Anterior cingulate cortex (tissue), 58 donors: ENCODE results near the gene ETFA.

ENCODE experiments used
- DNase-seq, 58 donors: peaks; one replicate each; lab custom pipeline; 2025; lab: John Stamatoyannopoulos, UW

Gene ETFA

DNA sequence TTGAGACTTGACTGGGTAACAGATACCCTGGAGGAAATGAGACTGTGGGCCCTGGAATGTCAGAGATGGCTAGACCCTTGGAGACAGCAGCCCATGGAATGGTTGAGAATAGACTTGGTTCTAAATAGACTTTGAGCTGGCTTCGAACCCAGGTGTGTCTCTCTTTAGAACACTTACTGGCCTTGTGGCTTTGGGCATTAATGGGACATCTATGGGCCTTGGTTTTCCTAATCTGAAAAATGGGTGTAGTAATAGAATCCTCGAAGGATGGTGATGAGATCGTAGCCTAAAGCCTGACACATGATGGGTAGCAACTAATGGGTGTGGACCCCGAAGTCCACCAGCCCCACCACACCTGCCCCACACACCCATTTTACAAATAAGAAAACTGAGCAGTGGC lies 132.2 kb downstream of the ETFA start:
- DNase-seq = no peak

- no peak for DNase-seq
These were observed 132.8 kb downstream of the ETFA start for GRCh38 chr15:76178296-76179000.

DNA sequence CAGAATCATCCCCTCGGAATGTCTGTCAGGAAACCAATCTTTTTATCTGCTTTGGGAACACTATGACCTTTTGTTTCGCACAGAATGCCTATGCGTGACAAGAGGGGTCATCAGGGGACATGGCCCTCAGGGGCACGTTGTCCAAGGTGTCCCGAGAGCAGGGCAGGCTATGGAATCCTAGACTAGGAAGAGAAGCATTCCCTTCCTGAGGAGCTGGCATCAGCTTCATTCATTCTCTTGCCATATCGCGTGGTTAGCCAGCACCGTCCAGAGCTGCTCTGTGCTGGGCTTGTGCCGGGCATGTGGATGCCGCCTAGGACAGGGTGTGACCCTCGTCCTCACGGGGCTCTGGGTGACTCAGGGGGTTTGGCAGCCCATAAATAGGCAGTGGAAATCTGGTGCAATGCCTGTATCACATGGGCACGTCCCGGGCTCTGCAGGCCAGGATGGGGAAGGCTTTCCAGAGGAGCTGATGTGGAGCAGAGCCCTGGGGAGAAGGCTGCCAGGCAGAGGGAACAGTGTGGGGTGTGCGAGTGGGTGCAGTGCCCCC lies 133.7 kb downstream of the ETFA start:
- DNase-seq = peak in 7 of 58 donors; percentile 6 to 54 (median 19)

DNA sequence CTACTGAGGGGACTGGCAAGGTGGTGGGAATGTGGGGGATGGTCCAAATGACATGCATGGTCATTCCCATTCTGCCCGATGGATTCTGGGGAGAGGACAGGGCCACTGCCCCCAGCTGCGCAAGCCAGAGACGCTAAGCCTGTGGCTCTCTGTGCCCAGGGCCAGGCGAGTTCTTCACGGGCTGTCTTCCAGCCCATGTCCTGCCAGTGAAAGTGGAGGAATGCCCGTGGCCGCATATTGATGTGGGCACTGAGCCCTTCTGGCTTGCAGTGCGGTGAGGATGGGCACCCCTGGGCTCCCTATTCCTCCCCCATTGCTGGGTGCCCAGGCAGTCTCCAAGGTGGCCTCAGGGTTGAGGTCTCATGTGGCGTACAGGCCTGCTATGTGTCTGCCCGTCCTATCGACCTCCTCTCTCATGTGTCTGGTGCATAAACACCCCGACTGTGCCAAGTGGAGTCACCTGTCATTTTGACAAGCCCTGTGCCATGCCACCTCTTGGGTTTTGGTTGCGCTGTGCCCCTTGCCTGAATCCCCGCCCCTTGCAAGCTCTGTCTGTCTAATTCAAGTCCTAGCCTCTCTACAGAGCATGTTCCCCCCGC lies 134.7 kb downstream of the ETFA start:
- DNase-seq = no peak

DNA sequence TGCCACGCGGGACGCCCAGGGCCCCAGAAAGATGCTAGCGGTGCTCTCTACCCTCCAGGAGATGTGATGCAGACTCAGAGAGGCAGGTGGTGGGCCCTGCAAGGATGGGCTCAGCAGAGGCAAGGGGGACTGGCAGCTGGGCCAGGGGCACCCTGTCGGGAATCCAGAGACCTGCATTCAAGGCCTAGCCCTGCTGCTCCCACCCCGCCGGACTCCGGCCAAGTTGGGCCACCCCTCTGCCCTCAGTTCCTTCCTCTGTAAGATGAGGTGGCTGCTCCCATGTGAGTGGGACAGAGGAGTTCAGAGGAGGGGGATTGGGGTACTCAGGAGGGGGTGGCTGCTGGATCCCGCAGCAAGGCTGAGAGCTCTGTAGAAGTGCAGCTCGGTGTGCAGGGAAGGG lies 135.2 kb downstream of the ETFA start:
- DNase-seq = no peak

DNA sequence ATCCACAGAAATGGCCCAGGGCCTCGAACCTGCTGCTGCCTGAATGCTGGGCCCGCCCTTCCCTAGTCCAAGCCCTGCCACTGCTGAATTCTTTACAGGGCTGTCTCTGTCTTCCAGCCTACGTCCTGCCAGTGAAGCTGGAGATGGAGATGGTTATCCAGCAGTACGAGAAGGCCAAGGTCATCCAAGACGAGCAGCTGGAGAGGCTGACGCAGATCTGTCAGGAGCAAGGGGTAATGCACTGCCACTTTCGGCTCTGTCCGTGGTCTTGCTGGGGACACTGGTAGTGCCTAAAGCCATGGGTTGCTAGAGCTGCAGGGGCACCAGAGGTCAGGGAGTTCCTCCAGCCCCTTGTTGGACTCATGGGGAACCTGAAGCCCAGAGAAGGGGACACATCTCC lies 135.8 kb downstream of the ETFA start:
- no peak for DNase-seq

DNA sequence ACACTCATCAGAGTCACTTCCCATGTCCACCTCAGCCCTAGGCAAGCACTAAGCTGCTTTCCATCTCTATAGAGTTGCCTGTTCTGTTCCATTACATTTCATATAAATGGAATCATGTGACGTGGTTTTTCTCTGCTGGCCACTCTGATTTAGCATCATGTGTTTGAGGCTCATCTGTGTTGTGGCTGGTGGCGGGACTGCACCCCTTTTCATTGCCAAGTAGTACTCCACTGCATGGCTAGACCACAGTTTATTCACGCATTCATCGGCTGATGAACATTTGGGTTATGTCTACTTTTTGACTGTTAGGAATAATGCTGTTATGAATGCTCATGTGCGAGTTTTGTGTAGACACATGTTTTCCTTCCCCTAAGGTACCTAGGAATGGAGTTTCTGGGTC lies 136.6 kb downstream of the ETFA start:
- no peak for DNase-seq

GRCh38 chr15:76173317-76173834 lies 137.9 kb downstream of the ETFA start:
- no peak for DNase-seq

DNA sequence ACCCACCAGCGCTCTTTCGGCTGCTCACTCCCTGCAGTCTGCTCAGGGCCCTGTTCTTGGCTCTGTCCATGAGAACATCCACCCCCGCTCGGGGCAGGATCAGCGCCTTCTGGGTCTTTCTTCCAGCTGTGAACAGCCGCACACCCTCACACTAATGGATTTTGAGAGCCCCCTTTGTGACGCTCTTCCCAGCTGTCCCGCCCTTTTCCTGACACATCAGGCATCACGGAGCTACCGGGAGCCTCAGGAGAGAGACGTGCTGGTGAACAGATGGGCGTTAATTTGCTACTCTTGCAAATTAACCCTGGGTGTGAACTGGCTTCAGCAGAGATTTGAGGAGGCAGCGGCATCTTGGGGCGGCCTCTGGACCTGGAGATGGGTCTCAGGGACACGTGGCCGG lies 138.5 kb downstream of the ETFA start:
- no peak for DNase-seq

DNA sequence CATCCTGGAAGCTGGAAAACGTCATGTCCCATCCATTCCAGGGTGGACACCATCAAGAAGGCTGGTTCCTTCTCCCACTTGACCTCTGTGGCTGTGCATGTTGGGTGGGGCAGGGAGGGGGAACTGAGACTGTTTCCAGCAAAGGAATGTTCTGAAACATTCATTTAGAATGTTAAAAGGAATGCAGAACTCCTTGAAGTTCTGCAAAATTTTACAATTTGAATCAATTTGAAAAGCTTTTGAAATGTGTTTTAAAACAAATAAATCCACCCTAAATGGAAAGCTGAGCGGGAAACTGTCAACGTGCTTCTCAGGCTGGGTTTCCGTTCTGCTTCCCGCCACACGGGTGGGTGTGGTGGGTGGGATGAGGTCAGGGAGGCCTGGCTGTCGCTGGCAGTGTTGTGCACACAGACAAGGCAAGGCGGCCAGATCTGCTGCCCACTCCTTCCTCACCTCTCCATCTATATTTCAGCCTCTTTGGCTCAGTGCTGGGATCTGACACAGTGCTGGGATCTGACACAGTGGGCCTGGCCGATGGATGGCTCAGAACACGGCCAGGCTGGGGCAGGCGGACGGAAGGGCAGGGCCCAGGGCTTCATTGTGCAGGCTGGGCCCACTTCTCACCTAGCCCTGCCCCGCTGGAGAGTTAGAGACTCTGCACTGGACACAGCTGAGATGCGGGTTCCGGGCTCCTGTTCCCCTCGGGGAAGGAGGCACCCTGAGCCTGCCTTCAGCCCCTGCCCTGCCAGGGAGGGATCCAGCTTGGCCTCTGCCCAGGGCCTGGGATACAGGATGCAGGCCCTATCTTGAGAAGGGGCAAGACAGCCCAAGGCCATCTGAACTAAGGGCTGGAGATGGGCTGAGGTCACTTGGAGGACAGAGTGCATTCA lies 141.1 kb downstream of the ETFA start:
- DNase-seq = no peak

DNA sequence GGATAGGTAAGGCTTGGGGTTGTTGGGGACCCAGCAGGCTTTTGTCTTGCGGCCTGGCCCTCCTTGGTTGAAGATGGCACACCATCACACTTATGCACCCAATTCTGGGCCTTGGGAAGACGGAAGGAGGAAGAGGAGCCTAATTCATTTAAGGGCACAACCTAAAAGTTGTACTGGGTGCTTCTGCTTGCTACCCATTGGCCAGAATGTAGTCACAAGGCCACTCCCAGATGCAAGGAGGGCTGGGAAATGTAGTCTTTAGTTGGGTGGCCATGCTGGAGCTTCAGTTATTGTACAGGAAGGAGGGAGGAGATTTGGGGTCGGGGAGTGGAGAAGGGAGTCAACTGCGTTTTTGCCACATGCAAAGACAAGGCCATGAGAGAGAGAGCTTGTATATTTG lies 142.3 kb downstream of the ETFA start:
- no peak for DNase-seq

GRCh38 chr15:76168237-76168984 lies 142.9 kb downstream of the ETFA start:
- no peak for DNase-seq

- DNase-seq = no peak
These were observed 145.3 kb downstream of the ETFA start for GRCh38 chr15:76165951-76166350.
